SK-N-SH (cell line): Measurements from ENCODE around the gene GRB2. TPM values are rescaled to one million over a fixed set of nuclear protein-coding genes. Genes with fewer than 3 reads are reported as not detected.

ENCODE experiments used
- CTCF ChIA-PET: fragments of 300-600, 350-600 bp; formaldehyde crosslinking; extraction: SDS; loops from one replicate; lab custom pipeline; 2021; lab: Yijun Ruan, JAX
- POLR2A ChIA-PET: fragments of 350-600 bp; sonication (Branson Sonifier 250); formaldehyde crosslinking; extraction: SDS; loops from one replicate; lab custom pipeline; 2020; ENCODE audit warnings: antibody characterized with exemption, inconsistent platforms; lab: Yijun Ruan, JAX
- DNase-seq: peaks from one replicate; pipeline ENCODE4 v3.0.0; 2012
- H2AFZ ChIP-seq: fragments of 200-600 bp; sonication (generic); 2 replicates; pipeline ENCODE4 v1.8.1; 2016; ENCODE audit warnings: antibody characterized with exemption, mild to moderate bottlenecking, low read depth
- H3F3A ChIP-seq: fragments of 200-600 bp; sonication (generic); replicated peaks from 2 replicates; pipeline ENCODE3; 2016; ENCODE audit warnings: antibody characterized with exemption, mild to moderate bottlenecking; ENCODE audit not compliant: insufficient read depth
- H3K27ac ChIP-seq, 2 experiments: fragments of 200-500 bp in 1 of 2; fragments of 200-600 bp in 1 of 2; sonication (Bioruptor generic) in 1 of 2; sonication (generic), shearing (Covaris generic) in 1 of 2; 2 replicates each; pipeline versions ENCODE4 v1.5.1 to v1.6.1; 2014 to 2016; ENCODE audit warnings: low read depth in 2 of 2, inconsistent platforms in 1 of 2, low read length in 1 of 2, mild to moderate bottlenecking in 1 of 2, mixed read lengths in 1 of 2
- H3K27me3 ChIP-seq: fragments of 200-600 bp; sonication (generic), shearing (Covaris generic); 2 replicates; pipeline ENCODE4 v1.6.1; 2016; ENCODE audit warnings: mixed run types; ENCODE audit not compliant: insufficient read depth
- H3K36me3 ChIP-seq, 2 experiments: fragments of 200-500 bp in 1 of 2; fragments of 200-600 bp in 1 of 2; sonication (Bioruptor generic) in 1 of 2; sonication (generic) in 1 of 2; replicated peaks in 1 of 2; 2 replicates each; pipeline versions ENCODE3 to v1.5.1; 2014 to 2016; ENCODE audit warnings: low read length in 1 of 2, mild to moderate bottlenecking in 1 of 2; ENCODE audit not compliant: insufficient read depth in 2 of 2, control insufficient read depth in 1 of 2
- H3K4me1 ChIP-seq, 2 experiments: fragments of 200-500 bp in 1 of 2; fragments of 200-600 bp in 1 of 2; sonication (Bioruptor generic) in 1 of 2; sonication (generic), shearing (Covaris generic) in 1 of 2; 2 replicates each; pipeline versions ENCODE4 v1.5.1 to v1.6.1; 2014 to 2016; ENCODE audit warnings: low read depth in 1 of 2, low read length in 1 of 2, mixed run types in 1 of 2; ENCODE audit not compliant: insufficient read depth in 2 of 2, control insufficient read depth in 1 of 2
- H3K4me2 ChIP-seq: fragments of 200-600 bp; sonication (generic), shearing (Covaris generic); 2 replicates; pipeline ENCODE4 v1.6.1; 2017; ENCODE audit warnings: mixed run types
- H3K4me3 ChIP-seq, 2 experiments: fragments of 200-500 bp in 1 of 2; fragments of 200-600 bp in 1 of 2; sonication (Bioruptor generic) in 1 of 2; sonication (generic), shearing (Covaris generic) in 1 of 2; 2 replicates each; pipeline versions ENCODE4 v1.5.1 to v1.8.1; 2014 to 2016; ENCODE audit warnings: low read depth in 2 of 2, inconsistent platforms in 1 of 2, low read length in 1 of 2, mild to moderate bottlenecking in 1 of 2, mixed read lengths in 1 of 2, moderate library complexity in 1 of 2
- H3K79me2 ChIP-seq: fragments of 200-600 bp; sonication (generic); 2 replicates; pipeline ENCODE4 v1.8.1; 2017; ENCODE audit warnings: mild to moderate bottlenecking; ENCODE audit not compliant: insufficient read depth
- H3K9ac ChIP-seq: fragments of 200-600 bp; sonication (generic); 2 replicates; pipeline ENCODE4 v1.6.1; 2017; ENCODE audit warnings: mixed run types
- H3K9me2 ChIP-seq: fragments of 200-600 bp; sonication (generic); 2 replicates; pipeline ENCODE4 v1.6.1; 2017; ENCODE audit warnings: mixed run types
- H3K9me3 ChIP-seq: fragments of 200-600 bp; sonication (generic); 2 replicates; pipeline ENCODE4 v1.6.1; 2017; ENCODE audit warnings: mixed run types, mild to moderate bottlenecking, moderate library complexity
- H4K20me1 ChIP-seq: fragments of 200-600 bp; sonication (generic); 2 replicates; pipeline ENCODE4 v1.6.1; 2017; ENCODE audit warnings: mild to moderate bottlenecking, mixed run types; ENCODE audit not compliant: insufficient read depth
- CHD2 ChIP-seq: fragments of 150-350 bp; IDR thresholded peaks from 2 replicates; pipeline ENCODE4 v1.6.1; 2018; ENCODE audit warnings: low read length; ENCODE audit not compliant: partially characterized antibody
- ELF1 ChIP-seq: IDR thresholded peaks from 2 replicates; pipeline ENCODE4 v1.4.0; 2012
- EP300 ChIP-seq, 2 experiments: IDR thresholded peaks; 2 replicates each; pipeline versions ENCODE4 v1.4.0 to v1.6.1; 2012; ENCODE audit warnings: borderline replicate concordance in 1 of 2, low read depth in 1 of 2, low read length in 1 of 2
- FOXJ3 ChIP-seq: sonication (generic); formaldehyde crosslinking; IDR thresholded peaks from 2 replicates; pipeline ENCODE4 v1.5.1; 2020; ENCODE audit warnings: mild to moderate bottlenecking, missing genetic modification reagents
- FOXM1 ChIP-seq: IDR thresholded peaks from 2 replicates; pipeline ENCODE4 v1.4.0; 2012; ENCODE audit warnings: low read depth, mild to moderate bottlenecking
- GABPA ChIP-seq: IDR thresholded peaks from 2 replicates; pipeline ENCODE4 v1.4.0; 2012; ENCODE audit warnings: low read depth, mild to moderate bottlenecking
- GATA2 ChIP-seq: sonication (generic); formaldehyde crosslinking; IDR thresholded peaks from 2 replicates; pipeline ENCODE4 v1.5.0; 2020; ENCODE audit warnings: mild to moderate bottlenecking, missing genetic modification reagents
- MEF2A ChIP-seq: IDR thresholded peaks from 2 replicates; pipeline ENCODE4 v1.4.0; 2012; ENCODE audit warnings: low read depth, borderline replicate concordance
- MXI1 ChIP-seq: IDR thresholded peaks from 2 replicates; pipeline ENCODE4 v1.6.1; 2012; ENCODE audit warnings: mild to moderate bottlenecking, low read depth, low read length, improper control_type of control experiment
- NRF1 ChIP-seq: IDR thresholded peaks from 2 replicates; pipeline ENCODE4 v1.6.1; 2012; ENCODE audit warnings: low read depth, mild to moderate bottlenecking, low read length
- RFX5 ChIP-seq: IDR thresholded peaks from 2 replicates; pipeline ENCODE4 v1.6.1; 2012; ENCODE audit warnings: mild to moderate bottlenecking, improper control_type of control experiment, low read length
- RXRA ChIP-seq: IDR thresholded peaks from 2 replicates; pipeline ENCODE4 v1.4.0; 2012; ENCODE audit warnings: low read depth, mild to moderate bottlenecking, borderline replicate concordance
- SIN3A ChIP-seq: IDR thresholded peaks from 2 replicates; pipeline ENCODE4 v1.6.1; 2012; ENCODE audit warnings: low read depth, mild to moderate bottlenecking, low read length, moderate library complexity, borderline replicate concordance
- SMC3 ChIP-seq: IDR thresholded peaks from 2 replicates; pipeline ENCODE4 v1.6.1; 2012; ENCODE audit warnings: low read depth, low read length, improper control_type of control experiment
- USF1 ChIP-seq: IDR thresholded peaks from 2 replicates; pipeline ENCODE4 v1.4.0; 2012; ENCODE audit warnings: low read depth, borderline replicate concordance
- USF2 ChIP-seq: fragments of 150-350 bp; IDR thresholded peaks from 2 replicates; pipeline ENCODE4 v1.6.1; 2017; ENCODE audit warnings: antibody characterized with exemption, low read length, low read depth, borderline replicate concordance
- YY1 ChIP-seq: IDR thresholded peaks from 2 replicates; pipeline ENCODE4 v1.4.0; 2012; ENCODE audit warnings: low read depth, mild to moderate bottlenecking
- ZBTB33 ChIP-seq: IDR thresholded peaks from 2 replicates; pipeline ENCODE4 v1.4.0; 2012; ENCODE audit warnings: low read depth, borderline replicate concordance
- WGBS: methylation state at CpG from one replicate; pipeline ENCODE4 v1.1.6; 2017; ENCODE audit warnings: low lambda C conversion rate; 5-methylcytosine and 5-hydroxymethylcytosine counted together
- polyA plus RNA-seq, 3 experiments: library from polyadenylated mRNA; depleted of rRNA; stranded (reverse); fragments of >200 nt; gene quantifications; 2 replicates each; pipeline ENCODE4 v1.2.3, GENCODE V29; 2012
- TF ChIP-seq, protein P1 (sequence below): IDR thresholded peaks from 2 replicates; pipeline ENCODE4; 2012
- TF ChIP-seq, protein P2 (sequence below): IDR thresholded peaks from 2 replicates; pipeline ENCODE4 v1.4.0; 2012; ENCODE audit warnings: low read depth

GRB2 gene
- polyA plus RNA-seq, 1 of the 3 experiments (the other 2 are of a cell fraction) = 89.6 TPM

- TF ChIP-seq, protein P1, sequence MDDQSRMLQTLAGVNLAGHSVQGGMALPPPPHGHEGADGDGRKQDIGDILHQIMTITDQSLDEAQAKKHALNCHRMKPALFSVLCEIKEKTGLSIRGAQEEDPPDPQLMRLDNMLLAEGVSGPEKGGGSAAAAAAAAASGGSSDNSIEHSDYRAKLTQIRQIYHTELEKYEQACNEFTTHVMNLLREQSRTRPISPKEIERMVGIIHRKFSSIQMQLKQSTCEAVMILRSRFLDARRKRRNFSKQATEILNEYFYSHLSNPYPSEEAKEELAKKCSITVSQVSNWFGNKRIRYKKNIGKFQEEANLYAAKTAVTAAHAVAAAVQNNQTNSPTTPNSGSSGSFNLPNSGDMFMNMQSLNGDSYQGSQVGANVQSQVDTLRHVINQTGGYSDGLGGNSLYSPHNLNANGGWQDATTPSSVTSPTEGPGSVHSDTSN = peak; percentile 99
- peak; percentile 72 for TF ChIP-seq GABPA
- no peak for TF ChIP-seq FOXM1
- TF ChIP-seq USF2 = no peak
- peak; percentile 46; the same call in 1 of the 2 replicates for TF ChIP-seq USF1
- TF ChIP-seq ZBTB33 = peak; percentile 92
Measured at GRCh38 chr17:75289115-75289831, 116.2 kb downstream of the GRB2 start, which contains the start of gene SLC25A19 (continued).

DNA sequence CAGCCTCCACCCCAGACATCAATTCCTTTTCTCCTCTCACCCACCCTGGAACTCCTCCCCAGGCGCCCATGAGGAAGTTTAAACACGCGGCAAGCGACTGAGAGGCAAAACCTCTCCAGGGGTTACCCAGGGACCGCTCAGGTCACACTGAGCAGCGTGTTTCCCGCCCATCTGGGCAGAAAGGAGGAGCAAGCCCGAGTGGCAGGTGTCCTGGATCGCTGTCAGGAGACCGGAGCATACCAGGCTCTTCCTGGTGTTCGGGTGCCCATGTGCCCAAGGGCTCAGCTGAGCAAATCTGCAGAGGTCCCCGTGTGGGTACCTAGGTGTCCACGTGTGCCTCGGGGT lies 116.7 kb downstream of the GRB2 start:
- WGBS = 4% methylated on average over 14 of the region's 14 CpGs
- peak overlapping the region; percentile 68 to 80 for H3K4me3 ChIP-seq
- peaks cover 4% of the 10 kb centered on the region for H3F3A ChIP-seq
- H3K27me3 ChIP-seq = no peaks in the 10 kb centered on the region
- H4K20me1 ChIP-seq = no peaks in the 10 kb centered on the region
- H3K9me3 ChIP-seq = no peaks in the 10 kb centered on the region
- no peaks in the 10 kb centered on the region for H3K79me2 ChIP-seq
- H3K27ac ChIP-seq = peak overlapping the region in 1 of 2 experiments; percentile 18; a peak in 2 of 4 replicates
- CTCF ChIA-PET = interaction anchor here (0.6 to 7.3 kb wide), 22 partner anchors 9 to 461 kb away, joined by 3 to 83 read pairs (median 4); partner anchors contain the start of genes GGA3, GRB2, MIF4GD and MRPS7
- peak overlapping the region; percentile 62 for H3K9ac ChIP-seq
- peaks cover 0 to 4% of the 10 kb centered on the region in 2 experiments for H3K36me3 ChIP-seq
- no peak for TF ChIP-seq SIN3A
- no peak for TF ChIP-seq YY1
- no peak for TF ChIP-seq FOXJ3 (CRISPR knock-in tag)
- TF ChIP-seq ELF1 = no peak
- no peak for TF ChIP-seq MEF2A
- no peak for TF ChIP-seq MXI1
- no peak for TF ChIP-seq FOXM1
- TF ChIP-seq SMC3 = no peak
- no peak for TF ChIP-seq RFX5
- no peak for TF ChIP-seq NRF1
- TF ChIP-seq USF2 = no peak
- TF ChIP-seq, protein P2, sequence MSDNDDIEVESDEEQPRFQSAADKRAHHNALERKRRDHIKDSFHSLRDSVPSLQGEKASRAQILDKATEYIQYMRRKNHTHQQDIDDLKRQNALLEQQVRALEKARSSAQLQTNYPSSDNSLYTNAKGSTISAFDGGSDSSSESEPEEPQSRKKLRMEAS = no peak
- TF ChIP-seq CHD2 = no peak
- no peak for TF ChIP-seq GATA2
- no peak for TF ChIP-seq RXRA
- TF ChIP-seq EP300 (IDR thresholded peaks at IDR 0.05; ENCODE audit: borderline replicate concordance in 1 of 2, low read depth in 1 of 2, low read length in 1 of 2) = no peak
- no peaks in the 10 kb centered on the region for H3K9me2 ChIP-seq
- peak overlapping the region; percentile 87 for H3K4me2 ChIP-seq
- no peak for DNase-seq
- POLR2A ChIA-PET = interaction anchor here (0.6 to 2.8 kb wide), 10 partner anchors 15 to 301 kb away, joined by 3 to 36 read pairs (median 4); partner anchors contain the start of genes CDR2L, GGA3, GRB2 and MIF4GD
- peak overlapping the region; percentile 90 for H2AFZ ChIP-seq
- H3K4me1 ChIP-seq = peaks cover 4 to 5% of the 10 kb centered on the region in 2 experiments; a peak in 2 of 4 replicates
